K562 treated with DMSO at 1 percent for 24 hours (cell line): ENCODE data around the gene C9orf40. TPM values are rescaled to one million over a fixed set of nuclear protein-coding genes. Genes with fewer than 3 reads are reported as not detected.

Source experiments
- total RNA-seq: library from RNA; unstranded; fragments of 300-600 nt; gene quantifications from 2 replicates; pipeline ENCODE4 v1.2.3, GENCODE V29; 2022; ENCODE audit warnings: low read depth; ENCODE audit not compliant: insufficient read depth

The C9orf40 gene
- total RNA-seq, result 40.6 and 41.0 TPM in 2 replicates

GRCh38 chr9:74952201-74953151 is at the start of gene C9orf40:
C9orf40 (minus strand) TSS chr9:74952912; CDS start chr9:74952611, 301 bp downstream.

Other genes starting within 250 kb of the C9orf40 start
- not detected in 2 replicates for gene TRPM6, start 65.0 kb downstream of the C9orf40 start, total RNA-seq
- gene CARNMT1, start 75.4 kb upstream of the C9orf40 start, total RNA-seq, result 4.9 and 5.5 TPM in 2 replicates
- 1.9 and 3.2 TPM in 2 replicates for gene NMRK1, start 135.2 kb upstream of the C9orf40 start, total RNA-seq
- gene OSTF1, start 135.6 kb upstream of the C9orf40 start, total RNA-seq, result 41.7 and 44.2 TPM in 2 replicates